DMS79 treated with DMSO at 0.1 percent for 48 hours (cell line): ENCODE data around the gene KRT5.
"Not testable (repeated sequence)": the region's sequence is repeated elsewhere in the genome, so short reads cannot be mapped to it uniquely, and the experiment has no call there.

ENCODE experiments used
- DNase-seq: peaks from one replicate; lab custom pipeline; 2025; lab: John Stamatoyannopoulos, UW

Gene KRT5

GRCh38 chr12:52521175-52521567 is 977 bp upstream of the KRT5 start:
- no peak for DNase-seq

DNA sequence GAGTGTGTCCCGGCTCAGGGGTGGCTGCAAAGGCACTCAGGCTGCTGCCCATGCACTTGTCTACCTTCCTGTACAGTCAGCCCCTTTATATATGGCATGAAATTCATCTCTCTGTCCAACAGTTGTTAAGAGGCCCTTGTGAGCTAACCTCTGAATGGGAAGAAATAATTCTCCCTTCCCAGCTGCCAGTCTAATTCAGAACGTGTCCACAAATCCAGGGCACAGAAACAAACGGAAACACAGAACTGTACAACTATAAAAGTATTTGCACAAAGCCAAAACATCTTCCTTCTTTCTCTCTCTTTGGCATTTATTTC is 849 bp downstream of the KRT5 start:
- no peak for DNase-seq

- no peak for DNase-seq
Observed at GRCh38 chr12:52518574-52519386, 1.4 kb downstream of the KRT5 start.

GRCh38 chr12:52517888-52518287 is 2.3 kb downstream of the KRT5 start:
- DNase-seq = no peak

- DNase-seq = no peak
Observed at GRCh38 chr12:52517005-52517835, 3.0 kb downstream of the KRT5 start.

GRCh38 chr12:52515927-52516831 is 4.0 kb downstream of the KRT5 start:
- no peak for DNase-seq

DNA sequence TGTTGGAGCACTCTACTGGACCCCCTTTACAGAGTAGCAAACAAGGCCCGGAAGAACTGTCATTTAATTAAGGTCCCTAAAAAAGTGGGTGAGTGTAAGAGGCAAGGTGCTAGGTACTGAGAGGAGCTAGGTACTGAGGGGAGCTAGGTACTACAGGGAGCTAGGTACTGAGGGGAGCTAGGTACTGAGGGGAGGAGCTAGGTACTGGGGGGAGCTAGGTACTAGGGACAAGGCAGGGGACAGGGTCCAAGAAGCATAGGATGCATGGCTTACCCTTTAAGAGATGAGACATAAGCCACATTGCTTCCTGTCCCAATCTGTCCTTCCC is 4.9 kb downstream of the KRT5 start:
- no peak for DNase-seq

DNA sequence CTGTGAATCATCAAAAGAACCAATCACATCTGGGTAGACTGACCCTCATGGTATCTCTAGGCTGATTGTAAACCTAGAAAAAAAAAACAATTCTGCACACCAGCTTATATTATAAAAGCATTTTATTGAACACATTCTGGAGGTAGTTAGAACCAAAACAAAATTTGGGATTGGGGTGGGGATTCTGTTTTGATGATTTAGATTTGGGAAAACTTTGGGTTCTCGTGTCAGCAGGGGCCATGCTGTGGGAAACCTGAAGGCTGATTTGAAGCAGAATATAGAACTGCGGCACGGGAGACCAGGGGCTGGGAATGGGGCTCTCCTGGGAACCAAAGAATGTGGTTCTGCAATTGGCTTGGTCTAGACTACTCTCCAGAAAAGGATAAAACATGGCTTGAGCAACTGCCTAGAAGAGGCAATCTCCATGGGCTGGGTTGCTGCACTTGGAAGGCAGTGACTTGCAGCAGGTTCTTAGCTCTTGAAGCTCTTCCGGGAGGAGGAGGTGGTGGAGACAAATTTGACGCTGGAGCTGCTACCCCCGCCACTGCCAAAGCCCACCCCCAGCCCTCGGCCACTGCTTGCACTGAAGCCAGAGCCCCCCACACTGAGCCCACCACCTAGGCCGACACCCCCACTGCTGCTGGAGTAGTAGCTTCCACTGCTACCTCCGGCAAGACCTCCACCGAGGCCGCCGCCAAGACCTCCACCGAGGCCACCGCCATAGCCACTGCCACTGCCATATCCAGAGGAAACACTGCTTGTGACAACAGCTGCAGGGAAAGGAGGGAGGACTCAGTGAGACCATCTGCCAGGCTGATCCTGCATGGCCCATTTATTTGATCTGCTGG is 5.5 kb downstream of the KRT5 start:
- DNase-seq = no peak

- DNase-seq = no peak
Observed at GRCh38 chr12:52513736-52514135, 6.5 kb downstream of the KRT5 start.

- no peak for DNase-seq
Observed at GRCh38 chr12:52508211-52508610, 12.0 kb downstream of the KRT5 start.

DNA sequence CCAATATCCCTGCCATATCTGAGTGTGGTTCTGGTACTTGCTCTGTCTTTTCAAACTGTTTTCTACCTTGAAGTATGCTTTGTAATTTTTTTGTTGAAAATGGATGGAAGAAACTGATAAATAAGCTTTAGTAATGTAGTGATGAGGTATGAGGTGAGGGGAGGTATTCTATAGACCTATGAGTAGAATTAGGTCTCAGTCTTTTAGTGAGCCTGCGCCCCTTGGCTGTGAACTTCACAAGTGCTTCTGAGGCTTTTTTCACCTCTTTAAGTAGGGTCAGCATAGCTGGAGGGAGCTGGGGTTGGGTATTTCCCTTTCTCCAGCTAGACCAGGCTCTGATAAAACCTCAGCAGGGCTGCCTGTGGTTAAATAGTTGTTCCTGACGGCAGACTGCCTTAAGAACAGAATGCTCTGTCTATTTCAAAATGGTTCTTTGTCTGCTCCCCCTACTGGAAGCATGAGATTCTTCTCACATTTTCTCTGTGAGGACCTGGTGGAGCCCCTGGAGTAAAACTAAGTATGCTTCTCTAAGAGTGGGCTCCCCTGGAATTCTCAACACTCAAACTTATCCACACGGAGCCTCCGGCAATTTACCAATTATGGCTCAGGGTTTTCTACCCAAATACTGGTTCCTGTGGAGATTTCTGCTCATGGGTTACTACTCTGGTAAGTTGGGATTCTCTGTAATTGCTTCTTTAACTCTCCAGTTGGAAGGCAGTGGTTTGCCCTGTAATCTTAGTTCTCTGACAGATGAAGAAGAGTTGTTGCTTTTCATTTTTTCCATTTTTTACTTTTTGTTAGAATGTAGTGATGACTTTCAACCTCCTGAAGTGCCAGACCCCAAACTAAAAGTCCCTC is 13.1 kb downstream of the KRT5 start:
- DNase-seq = no peak

DNA sequence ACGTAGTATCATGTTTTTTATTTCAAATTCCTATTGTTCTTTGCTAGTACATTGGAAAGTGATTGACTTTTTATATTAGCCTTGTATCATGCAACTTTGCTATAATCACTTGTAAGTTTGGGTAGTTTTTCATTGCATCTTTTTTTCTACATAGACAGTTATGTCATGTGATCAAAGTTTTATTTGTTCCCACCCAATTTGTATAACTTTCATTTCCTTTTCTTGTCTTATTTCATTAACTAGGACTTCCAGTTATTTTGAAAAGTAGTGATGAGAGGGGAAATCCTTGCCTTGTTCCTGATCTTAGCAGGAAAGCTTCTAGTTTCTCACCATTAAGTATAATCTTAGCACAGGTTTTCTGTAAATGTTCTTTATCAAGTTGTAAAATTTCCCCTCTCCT is 17.3 kb downstream of the KRT5 start:
- no peak for DNase-seq

DNA sequence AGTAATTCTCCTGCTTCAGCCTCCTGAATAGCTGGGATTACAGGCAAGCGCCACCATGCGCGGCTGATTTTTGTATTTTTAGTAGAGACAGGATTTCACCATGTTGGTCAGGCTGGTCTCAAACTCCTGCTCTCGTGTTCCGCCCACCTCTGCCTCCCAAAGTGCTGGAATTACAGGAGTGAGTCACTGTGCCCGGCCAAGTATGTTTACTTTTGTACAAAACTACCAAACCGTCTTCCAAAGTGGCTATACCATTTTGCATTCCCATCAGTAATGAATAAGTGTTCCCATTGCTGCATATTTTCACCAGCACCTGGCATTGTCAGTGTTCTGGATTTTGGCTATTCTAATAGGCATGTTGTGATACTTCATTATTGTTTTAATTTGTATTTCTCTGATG is 18.7 kb downstream of the KRT5 start:
- DNase-seq = no peak

GRCh38 chr12:52500574-52500973 is 19.6 kb downstream of the KRT5 start:
- DNase-seq = not testable (repeated sequence)

DNA sequence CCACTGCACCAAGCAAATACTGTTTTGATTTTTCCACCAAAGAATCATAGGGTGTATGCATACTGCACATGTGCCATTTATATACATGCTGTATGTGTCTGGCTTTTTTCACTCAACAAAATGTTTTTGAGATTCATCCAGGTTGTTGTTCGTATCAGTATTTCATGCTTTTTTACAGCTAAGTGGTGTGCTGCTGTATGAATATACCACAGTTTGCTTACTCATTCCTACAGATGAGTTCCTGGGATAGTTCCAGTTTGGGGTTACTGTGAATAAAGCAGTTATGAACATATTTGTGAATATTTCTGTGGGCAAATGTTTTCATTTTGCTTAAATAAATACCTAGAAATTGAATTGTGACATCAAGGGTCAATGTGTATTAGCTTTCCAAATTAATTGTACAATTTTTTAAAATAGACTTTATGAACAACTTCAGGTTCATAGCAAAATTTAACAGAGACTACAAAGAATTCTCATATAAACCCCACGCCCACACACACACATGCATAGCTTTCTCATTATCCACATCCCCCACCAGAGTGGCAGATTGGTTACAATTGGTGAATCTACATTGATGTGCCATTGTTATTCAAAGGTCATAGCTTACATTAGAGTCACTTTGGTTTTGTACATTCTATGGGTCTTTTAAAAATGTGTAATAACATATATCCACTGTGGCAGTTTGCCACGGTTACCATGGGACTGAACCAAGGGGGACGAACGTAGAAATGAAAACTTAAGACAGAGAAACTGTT is 20.2 kb downstream of the KRT5 start:
- no peak for DNase-seq

GRCh38 chr12:52498946-52499345 is 21.2 kb downstream of the KRT5 start:
- DNase-seq = no peak

- no peak for DNase-seq
Observed at GRCh38 chr12:52497975-52498374, 22.2 kb downstream of the KRT5 start.

DNA sequence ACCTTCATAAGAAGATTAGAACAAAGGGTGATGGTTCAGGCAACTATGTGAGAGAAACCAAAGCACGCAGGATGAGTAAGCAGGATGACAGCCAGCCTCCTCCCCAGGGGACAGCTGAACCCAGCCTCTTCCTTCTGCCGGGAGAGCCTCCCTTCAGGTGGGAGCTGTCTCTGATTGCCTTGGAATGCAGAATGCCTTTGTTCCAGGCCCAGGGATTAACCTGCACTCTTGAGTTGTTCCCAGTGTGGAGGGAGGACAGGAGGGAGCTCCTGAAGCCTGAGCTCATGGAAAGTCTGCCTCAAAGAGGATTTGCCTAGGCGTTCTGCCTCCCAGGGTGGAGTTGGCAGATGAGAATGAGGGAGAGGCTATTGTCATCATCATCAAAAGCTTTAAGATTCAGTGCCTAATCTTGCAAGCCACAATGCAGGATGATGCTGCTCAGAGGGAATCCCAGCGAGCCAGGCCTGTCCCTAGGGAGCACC is 23.6 kb downstream of the KRT5 start:
- no peak for DNase-seq

- DNase-seq = no peak
Observed at GRCh38 chr12:52496054-52496453, 24.1 kb downstream of the KRT5 start.

GRCh38 chr12:52495389-52495788 is 24.8 kb downstream of the KRT5 start:
- peak; percentile 64 for DNase-seq
